ENCODE data around the gene SMARCA2.

The SMARCA2 gene

DNA sequence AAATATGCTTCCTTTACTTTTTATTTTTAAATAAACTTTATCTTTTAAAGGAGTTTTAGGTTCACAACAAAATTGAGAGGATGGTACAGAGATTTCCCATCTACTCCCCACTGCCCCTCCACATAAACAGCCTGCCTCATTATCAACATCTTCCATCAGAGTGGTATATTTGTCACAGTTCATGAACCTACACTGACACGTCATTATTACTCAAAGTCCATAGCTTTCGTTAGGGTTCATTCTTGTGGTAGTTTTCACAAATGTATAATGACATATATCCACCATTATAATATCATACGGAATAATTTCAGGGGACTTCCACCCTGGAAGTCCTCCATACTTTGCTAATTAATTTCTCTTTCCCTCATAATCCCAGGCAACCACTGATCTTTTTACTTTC is 204.9 kb downstream of the SMARCA2 start:
- DNase-seq: no peak

DNA sequence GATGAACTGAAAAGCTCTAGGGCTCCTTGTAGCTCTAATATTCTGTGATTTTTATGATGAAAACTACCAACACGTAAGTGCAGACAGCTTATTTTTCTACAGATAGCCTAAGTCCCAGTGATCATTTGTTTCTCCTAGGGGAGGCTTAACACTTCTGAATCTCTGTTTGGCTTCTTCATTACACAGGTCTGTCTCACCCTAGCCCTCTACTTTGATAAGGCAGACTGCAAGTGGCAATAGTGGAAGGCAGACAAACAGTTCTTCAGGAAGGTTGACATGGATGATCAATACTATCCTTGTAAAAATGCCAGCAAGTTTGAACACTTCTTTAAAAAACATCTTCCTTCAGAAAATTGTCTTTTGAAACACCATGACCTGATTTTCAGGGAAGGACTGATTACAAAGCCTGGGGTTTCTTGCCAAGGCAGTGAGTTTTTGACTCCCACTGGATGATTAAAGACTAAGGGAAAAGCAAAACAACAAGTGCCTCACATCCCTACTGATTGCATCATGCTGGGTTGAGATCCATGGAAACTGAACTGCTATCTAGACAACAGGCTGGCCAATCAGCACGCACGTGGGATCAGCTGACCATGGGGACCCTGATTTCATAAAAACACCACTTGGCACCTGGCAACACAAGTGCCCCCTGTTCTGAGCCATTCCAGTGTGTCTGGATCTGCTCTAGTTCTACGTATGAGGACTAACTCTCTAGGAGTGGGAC is 212.2 kb downstream of the SMARCA2 start:
- no peak for DNase-seq

DNA sequence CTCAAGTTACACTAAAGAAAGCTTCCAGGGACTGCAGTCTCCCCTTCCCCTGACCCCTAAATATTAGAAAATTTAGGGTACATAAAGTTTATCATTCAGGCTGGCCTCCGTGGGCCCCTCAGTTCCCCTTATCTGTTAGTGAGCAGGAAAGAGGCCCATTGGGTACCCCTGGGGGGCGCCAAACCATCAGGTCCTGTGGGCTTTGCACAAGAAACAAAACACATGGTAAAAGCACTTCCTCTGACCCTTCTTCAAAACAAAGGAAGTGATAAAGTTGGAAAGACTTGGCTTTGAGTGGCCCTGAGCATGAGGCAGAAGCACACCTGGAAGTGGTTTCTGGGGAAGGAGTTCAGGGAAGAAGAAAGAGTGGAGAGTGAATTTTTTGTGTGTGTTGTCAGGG is 213.0 kb downstream of the SMARCA2 start:
- DNase-seq: no peak

DNA sequence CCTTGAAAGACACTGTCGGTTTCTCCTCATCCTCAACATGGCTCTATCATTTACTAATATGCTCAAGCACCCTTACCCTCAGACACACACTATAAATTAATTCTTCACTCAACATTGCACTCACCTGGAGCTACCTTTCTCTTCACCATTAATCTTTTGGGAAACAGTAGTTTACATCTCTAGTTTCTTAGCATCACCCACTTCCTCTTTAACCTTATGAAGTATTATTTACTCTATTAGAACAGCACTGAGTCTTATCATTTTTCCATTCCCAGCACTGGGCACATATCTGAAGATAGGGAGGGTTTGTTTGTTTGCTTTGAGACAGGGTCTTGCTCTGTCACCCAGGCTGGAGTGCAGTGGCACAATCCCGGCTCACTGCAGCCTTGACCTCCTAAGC is 213.5 kb downstream of the SMARCA2 start:
- DNase-seq: no peak

- no peak for DNase-seq
Measured at GRCh38 chr9:2229109-2229721, 214.1 kb downstream of the SMARCA2 start.

DNA sequence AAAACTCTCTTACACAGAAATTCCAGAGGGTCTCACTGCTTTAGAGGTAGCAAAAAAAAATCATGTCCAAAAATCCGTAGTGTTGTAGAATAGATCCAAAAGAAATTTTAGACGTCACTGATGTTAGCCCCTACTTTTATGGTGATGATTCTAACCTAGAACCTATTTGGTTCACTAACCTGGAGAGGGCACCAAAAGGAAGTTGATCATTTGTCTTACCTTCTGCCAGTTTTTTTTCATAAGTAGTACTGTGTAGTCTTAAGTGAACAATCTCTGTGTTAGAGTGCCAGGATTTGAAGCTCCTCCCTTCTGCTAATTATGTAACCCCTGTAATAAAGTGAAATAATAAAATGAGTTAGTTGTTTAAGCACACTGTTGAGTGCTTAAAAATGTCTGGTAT is 215.2 kb downstream of the SMARCA2 start:
- no peak for DNase-seq

- no peak for DNase-seq
Measured at GRCh38 chr9:2231101-2231500, 216.0 kb downstream of the SMARCA2 start.

DNA sequence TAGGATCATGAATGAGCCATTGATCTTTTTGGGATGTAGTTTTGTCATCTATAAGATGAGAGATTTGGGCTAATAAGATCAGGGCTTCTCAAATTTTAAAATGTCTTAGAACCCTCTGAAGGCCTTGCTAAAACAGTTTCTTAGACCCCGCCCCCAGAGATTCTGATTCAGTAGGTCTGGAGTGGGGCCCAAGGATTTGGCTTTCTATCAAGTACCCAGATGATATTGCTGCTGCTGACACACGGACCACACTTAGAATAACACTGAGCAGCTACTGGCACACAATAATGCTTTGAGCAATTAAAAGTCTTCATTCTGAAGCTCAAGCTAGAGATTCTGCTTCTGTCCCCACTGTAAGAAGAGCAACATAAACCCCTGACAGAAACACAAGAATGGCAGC is 216.7 kb downstream of the SMARCA2 start:
- DNase-seq: no peak

DNA sequence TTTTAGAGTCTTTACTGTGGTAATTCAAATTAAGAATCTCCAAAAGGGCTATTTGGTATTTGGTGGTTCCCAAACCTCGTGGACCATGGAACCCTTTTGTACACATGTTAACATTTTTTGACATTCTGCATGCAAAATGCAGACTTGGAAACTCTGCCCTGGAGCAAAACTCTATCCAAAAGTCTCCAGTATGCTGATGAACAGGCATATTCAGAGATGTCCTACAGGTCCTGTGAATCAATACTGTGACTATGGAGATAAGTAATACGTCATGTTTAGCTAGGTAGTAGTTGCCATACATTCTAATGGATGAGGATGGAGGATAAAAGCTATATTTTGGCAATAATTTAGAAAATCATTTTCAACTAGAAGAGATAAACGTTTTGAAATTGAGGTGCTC is 218.1 kb downstream of the SMARCA2 start:
- DNase-seq: no peak

DNA sequence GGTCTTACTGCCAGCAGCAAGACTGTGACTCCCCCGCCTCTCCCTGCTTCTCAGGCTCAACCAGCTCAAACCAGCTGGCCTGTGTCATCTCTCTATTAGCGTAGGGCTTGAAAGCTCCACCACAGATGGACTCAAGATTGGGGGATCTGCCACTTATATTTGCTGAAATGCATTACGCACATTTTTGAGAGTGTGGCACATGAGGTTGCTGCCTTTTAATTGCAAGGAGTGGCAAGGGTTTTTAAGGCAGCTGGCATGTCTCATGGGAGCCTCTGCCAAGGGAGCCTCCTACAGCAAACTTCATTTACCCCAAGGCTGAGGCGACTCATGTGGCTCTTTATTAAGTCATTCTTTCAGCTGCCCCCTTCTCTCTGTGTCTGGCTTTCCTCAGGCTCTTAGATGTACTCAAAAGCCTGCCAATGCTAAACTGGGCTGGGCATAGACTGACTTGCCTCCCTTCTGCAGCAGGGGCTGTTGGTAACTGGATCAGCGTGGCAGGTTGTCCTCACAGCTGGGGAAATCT is 219.3 kb downstream of the SMARCA2 start:
- no peak for DNase-seq

DNA sequence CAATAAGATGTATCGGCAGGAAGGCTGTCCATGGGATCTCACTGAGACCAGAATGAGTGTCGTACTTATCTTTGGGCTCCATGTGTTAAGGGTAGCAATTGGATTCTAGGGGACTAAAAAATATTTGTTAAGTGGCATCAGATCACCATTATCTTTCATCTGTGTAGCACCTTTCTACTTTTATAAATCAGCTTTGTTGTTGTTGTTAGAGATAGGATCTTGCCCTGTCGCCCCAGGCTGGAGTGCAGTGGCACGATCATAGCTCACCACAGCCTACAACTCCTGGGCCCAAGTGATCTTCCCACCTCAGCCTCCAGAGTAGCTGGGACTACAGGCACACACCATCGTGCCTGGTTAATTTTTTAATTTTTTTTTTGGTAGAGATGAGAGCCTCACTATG is 220.5 kb downstream of the SMARCA2 start:
- DNase-seq: no peak

DNA sequence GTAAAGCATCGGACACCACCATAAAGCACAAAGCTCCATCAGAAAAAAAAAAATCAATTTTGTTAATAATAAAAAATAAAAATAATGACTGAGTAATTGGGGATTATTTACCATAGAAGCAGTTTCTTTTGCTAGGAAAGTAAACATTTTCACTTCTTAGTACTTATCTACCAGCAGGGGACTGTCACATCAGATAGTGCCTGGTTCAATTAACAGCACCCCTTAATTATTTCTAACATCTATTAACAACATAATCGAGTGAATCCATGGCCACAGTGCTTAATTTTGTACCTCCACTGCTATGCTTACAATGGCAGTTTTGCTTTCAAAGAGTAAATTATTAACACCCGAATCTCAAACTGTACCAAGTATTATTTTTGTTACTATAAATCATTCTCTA is 221.7 kb downstream of the SMARCA2 start:
- no peak for DNase-seq

DNA sequence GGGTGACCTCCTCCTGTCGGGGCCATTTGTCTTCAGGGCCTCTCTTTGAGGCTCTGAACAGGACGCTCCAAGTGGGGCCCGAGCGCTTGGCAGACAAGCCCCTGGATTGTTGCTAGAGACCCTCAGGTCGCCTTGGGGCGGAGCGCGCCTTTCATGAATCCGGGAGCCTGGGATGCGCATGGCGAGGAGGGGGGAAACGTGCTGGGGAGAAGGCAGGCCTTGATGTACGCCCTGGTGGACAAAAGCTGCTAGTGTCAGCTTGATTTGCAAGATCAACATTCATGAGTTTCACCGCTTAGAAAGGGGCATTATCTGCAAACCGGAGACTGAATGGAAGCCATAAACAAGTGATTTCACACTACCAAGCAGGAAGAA is 226.3 kb downstream of the SMARCA2 start:
- no peak for DNase-seq

DNA sequence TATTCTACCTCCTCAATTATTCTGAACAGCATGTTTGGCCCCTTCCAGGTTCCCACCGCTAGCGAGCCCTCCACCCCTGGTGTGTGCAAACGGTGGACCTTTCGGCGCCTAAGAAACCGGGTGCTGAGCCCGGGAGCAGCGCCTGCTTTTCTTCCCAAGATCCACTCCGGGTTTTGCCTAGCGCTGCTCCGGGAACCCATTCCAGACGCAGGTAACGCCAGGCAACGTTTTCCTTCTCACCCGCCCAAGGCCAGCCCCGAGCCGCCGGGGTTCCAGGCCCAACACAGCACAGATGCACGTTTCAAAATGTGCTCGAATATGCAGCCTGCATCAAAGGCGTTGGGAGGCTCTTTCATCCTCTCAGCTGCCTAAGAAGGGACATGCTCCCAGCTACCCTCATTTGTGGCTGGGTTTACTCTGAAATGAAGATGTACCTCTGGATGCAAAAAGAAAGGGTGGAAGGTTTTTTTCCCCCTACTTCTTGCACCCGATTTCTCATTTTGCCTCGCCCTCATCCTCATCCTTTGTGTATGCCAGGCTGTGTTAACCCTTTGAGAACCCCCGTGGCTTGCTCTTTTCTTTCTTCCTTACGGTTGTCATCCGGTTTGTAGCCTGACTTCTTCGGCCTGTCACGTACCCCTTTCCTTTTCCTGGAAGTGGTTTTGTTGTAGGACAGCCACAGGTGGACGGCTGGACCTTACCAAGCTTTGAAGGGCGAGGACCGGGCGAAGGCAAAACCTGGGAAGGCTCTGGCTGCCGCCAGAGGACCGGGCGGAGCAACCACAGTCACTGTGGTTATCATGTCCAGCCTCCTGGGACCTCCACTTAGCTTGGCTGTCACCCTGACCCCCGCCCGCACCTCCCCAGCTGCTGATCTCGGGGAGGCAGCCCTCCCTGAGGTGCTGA is 226.9 kb downstream of the SMARCA2 start:
- peak; percentile 56 for DNase-seq

DNA sequence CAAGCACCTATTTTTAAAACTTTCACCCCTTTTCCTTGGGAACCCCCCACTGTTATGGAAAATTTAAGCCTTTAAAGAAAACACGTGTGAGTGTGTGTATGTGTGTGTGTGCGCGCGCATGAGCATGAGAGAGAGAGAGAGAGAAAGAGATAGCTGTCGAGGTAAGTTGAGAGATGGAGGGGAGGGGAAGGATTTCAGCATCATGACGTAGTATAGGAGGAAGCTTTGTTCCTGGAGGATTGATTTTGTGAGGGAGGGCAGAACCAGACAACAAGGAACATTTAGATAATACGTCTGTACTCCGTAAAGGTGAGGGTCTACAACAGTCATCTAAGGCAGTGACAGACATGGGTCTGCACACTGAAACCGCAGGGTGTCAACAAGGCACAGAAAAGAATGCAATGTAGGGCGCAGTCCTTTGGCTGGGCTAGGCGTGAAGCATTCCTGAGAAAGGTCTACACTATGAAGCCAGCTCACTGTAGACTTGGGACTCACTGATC is 227.7 kb downstream of the SMARCA2 start:
- no peak for DNase-seq
